A549 (cell line): Measurements from ENCODE around the gene PLEKHA5. TPM values are rescaled to one million over a fixed set of nuclear protein-coding genes. Genes with fewer than 3 reads are reported as not detected.

ENCODE experiments used
- ATAC-seq, 2 experiments: fragments of 200-7000 bp in 1 of 2; fragments of >200 bp in 1 of 2; cut with Nextera tagmentation in 1 of 2; cut with Tn5 transposase in 1 of 2; 3 replicates each; pipeline versions ENCODE4 v1.8.0 to v1.9.1; 2018 to 2020; ENCODE audit warnings: mild to moderate bottlenecking in 1 of 2, moderate library complexity in 1 of 2
- CTCF ChIA-PET: fragments of 300-600 bp; sonication (Branson Sonifier 250); formaldehyde crosslinking; extraction: SDS; loops from one replicate; lab custom pipeline; 2021; ENCODE audit warnings: antibody characterized with exemption, inconsistent platforms; lab: Yijun Ruan, JAX
- POLR2A ChIA-PET: fragments of 350-600 bp; formaldehyde crosslinking; extraction: SDS; loops from one replicate; lab custom pipeline; 2021; ENCODE audit warnings: antibody characterized with exemption, inconsistent platforms; lab: Yijun Ruan, JAX
- DNase-seq, 2 experiments: peaks; one replicate each; pipeline versions ENCODE4 v3.0.0 to v3.0.0-alpha.2; 2011 to 2016; ENCODE audit warnings: low read depth in 1 of 2, low spot score in 1 of 2
- FAIRE-seq: peaks from 2 replicates; lab custom pipeline; 2011; peaks lifted over from hg19 to GRCh38; lab: Jason Lieb, UNC
- H3K27ac ChIP-seq, 2 experiments: fragments of >200 bp; sonication (Bioruptor Twin); formaldehyde crosslinking; 3 replicates each; pipeline ENCODE4 v1.5.1; 2016 to 2017
- H3K4me1 ChIP-seq: fragments of >200 bp; sonication (Bioruptor Twin); formaldehyde crosslinking; 3 replicates; pipeline ENCODE4 v1.6.1; 2016
- H3K4me2 ChIP-seq: fragments of >200 bp; sonication (Bioruptor Twin); formaldehyde crosslinking; 3 replicates; pipeline ENCODE4 v1.6.1; 2016
- H3K4me3 ChIP-seq: fragments of >200 bp; sonication (Bioruptor Twin); formaldehyde crosslinking; 3 replicates; pipeline ENCODE4 v1.5.1; 2016
- H3K9me3 ChIP-seq: fragments of >200 bp; sonication (Bioruptor Twin); formaldehyde crosslinking; 3 replicates; pipeline ENCODE4 v1.6.1; 2016
- CBX2 ChIP-seq: fragments of 200-600 bp; sonication (generic); IDR thresholded peaks from 2 replicates; pipeline ENCODE4 v1.6.1; 2016; ENCODE audit warnings: low read depth, mild to moderate bottlenecking, borderline replicate concordance
- CEBPB ChIP-seq, 2 experiments: fragments of >200 bp in 1 of 2; sonication (Bioruptor Twin) in 1 of 2; formaldehyde crosslinking in 1 of 2; IDR thresholded peaks; 2 replicates each; pipeline ENCODE4 v1.6.1; 2012 to 2016
- CHD2 ChIP-seq: fragments of 150-350 bp; IDR thresholded peaks from 2 replicates; pipeline ENCODE4 v1.6.1; 2014; ENCODE audit warnings: low read length; ENCODE audit not compliant: partially characterized antibody
- CHD4 ChIP-seq: fragments of 200-600 bp; sonication (generic); IDR thresholded peaks from 2 replicates; pipeline ENCODE4 v1.6.1; 2016; ENCODE audit warnings: antibody characterized with exemption, mild to moderate bottlenecking, borderline replicate concordance
- EHF ChIP-seq: fragments of 250-450 bp; sonication (Bioruptor Pico); IDR thresholded peaks from 2 replicates; pipeline ENCODE4 v1.5.0; 2020; ENCODE audit warnings: mild to moderate bottlenecking
- FOSL2 ChIP-seq, 2 experiments: fragments of 450-650 bp in 1 of 2; fragments of >200 bp in 1 of 2; sonication (Bioruptor Twin) in 1 of 2; formaldehyde crosslinking; IDR thresholded peaks; 2 replicates each; pipeline versions ENCODE4 v1.5.0 to v1.6.1; 2016 to 2020; ENCODE audit warnings: mild to moderate bottlenecking in 1 of 2, moderate library complexity in 1 of 2
- GATA3 ChIP-seq: IDR thresholded peaks from 2 replicates; pipeline ENCODE4 v1.6.1; 2012; ENCODE audit warnings: borderline replicate concordance
- HOXA7 ChIP-seq: fragments of 250-450 bp; sonication (Bioruptor Pico); IDR thresholded peaks from 2 replicates; pipeline ENCODE4 v1.5.0; 2020; ENCODE audit warnings: mild to moderate bottlenecking, moderate library complexity
- HOXB13 ChIP-seq: fragments of 250-450 bp; sonication (Bioruptor Pico); IDR thresholded peaks from 2 replicates; pipeline ENCODE4 v1.5.0; 2020; ENCODE audit warnings: low read depth, mild to moderate bottlenecking, moderate library complexity
- HOXB5 ChIP-seq: fragments of 250-450 bp; sonication (Bioruptor Pico); IDR thresholded peaks from 2 replicates; pipeline ENCODE4 v1.5.0; 2020; ENCODE audit warnings: mild to moderate bottlenecking, moderate library complexity
- KDM1A ChIP-seq: fragments of 200-600 bp; sonication (generic); IDR thresholded peaks from 2 replicates; pipeline ENCODE4 v1.6.1; 2016; ENCODE audit warnings: low read depth, mild to moderate bottlenecking
- KDM5A ChIP-seq: fragments of 200-600 bp; sonication (generic); IDR thresholded peaks from 2 replicates; pipeline ENCODE4 v1.6.1; 2016; ENCODE audit warnings: antibody characterized with exemption, mild to moderate bottlenecking
- MYC ChIP-seq: IDR thresholded peaks from 2 replicates; pipeline ENCODE4 v1.6.1; 2012; ENCODE audit warnings: mild to moderate bottlenecking, inconsistent platforms, low read length, improper control_type of control experiment, borderline replicate concordance
- RARB ChIP-seq: fragments of 250-450 bp; sonication (Bioruptor Pico); IDR thresholded peaks from 2 replicates; pipeline ENCODE4 v1.8.0; 2021; ENCODE audit warnings: mild to moderate bottlenecking, moderate library complexity
- SMC3 ChIP-seq: fragments of >200 bp; sonication (Bioruptor Twin); formaldehyde crosslinking; IDR thresholded peaks from 3 replicates; pipeline ENCODE4 v1.6.1; 2018; ENCODE audit warnings: inconsistent platforms
- SREBF2 ChIP-seq: fragments of 450-650 bp; IDR thresholded peaks from 2 replicates; pipeline ENCODE4 v1.6.1; 2014; ENCODE audit warnings: mild to moderate bottlenecking, moderate library complexity
- TFCP2L1 ChIP-seq: fragments of 250-450 bp; sonication (Bioruptor Pico); IDR thresholded peaks from 2 replicates; pipeline ENCODE4 v1.5.0; 2021; ENCODE audit warnings: mild to moderate bottlenecking
- USF2 ChIP-seq: fragments of 450-650 bp; IDR thresholded peaks from 2 replicates; pipeline ENCODE4 v1.6.1; 2014; ENCODE audit warnings: antibody characterized with exemption
- ZC3H11A ChIP-seq: fragments of 450-650 bp; IDR thresholded peaks from 2 replicates; pipeline ENCODE4 v1.6.1; 2014; ENCODE audit warnings: antibody characterized with exemption, mild to moderate bottlenecking
- ZNF302 ChIP-seq: fragments of 250-450 bp; sonication (Bioruptor Pico); IDR thresholded peaks from 2 replicates; pipeline ENCODE4 v1.9.0; 2021; ENCODE audit warnings: inconsistent platforms, mild to moderate bottlenecking, moderate library complexity
- WGBS: methylation state at CpG from one replicate; pipeline ENCODE4 v1.1.6; 2017; ENCODE audit errors: missing lambda C conversion rate; 5-methylcytosine and 5-hydroxymethylcytosine counted together
- polyA plus RNA-seq, 4 experiments: library from polyadenylated mRNA; depleted of rRNA in 3 of 4; stranded (reverse); fragments of >200 nt; fragmentation: RNase III in 1 of 4; extraction: RNeasy Plus Mini Kit Qiagen cat#74134 plus additional on column Dnase treatment in 1 of 4; gene quantifications; 2 replicates in 3 of 4; 3 replicates in 1 of 4; pipeline ENCODE4 v1.2.3, GENCODE V29; 2011 to 2017
- TF ChIP-seq, protein P1 (sequence below): fragments of >200 bp; sonication (Bioruptor Twin); formaldehyde crosslinking; IDR thresholded peaks from 3 replicates; pipeline ENCODE4 v1.6.1; 2016
- TF ChIP-seq, protein P2 (sequence below): fragments of >200 bp; sonication (Bioruptor Twin); formaldehyde crosslinking; IDR thresholded peaks from 3 replicates; pipeline ENCODE4 v1.5.1; 2016

Gene PLEKHA5
- polyA plus RNA-seq, 2 of the 4 experiments (the other 2 are of a cell fraction): 7.6 to 13.2 TPM

DNA sequence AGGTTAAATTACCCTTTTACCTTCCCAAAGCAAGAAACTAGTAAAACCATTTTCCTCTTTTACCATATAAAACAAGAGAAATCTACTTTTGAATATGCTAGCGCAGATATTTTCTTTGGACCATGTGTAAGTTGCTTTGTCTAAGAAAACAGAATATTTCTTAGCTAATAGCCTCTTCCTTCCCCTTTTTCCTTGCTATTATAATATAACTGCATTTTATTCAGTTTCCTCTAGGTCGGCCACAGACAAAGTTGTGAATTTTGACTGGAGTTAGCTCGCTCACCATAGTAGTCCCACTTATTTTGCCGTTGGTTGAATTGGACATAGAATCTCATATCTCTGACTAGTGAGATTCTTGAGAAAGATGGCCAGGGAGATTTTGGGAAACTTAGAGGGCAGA lies 115.6 kb downstream of the PLEKHA5 start:
- FAIRE-seq (no peak), DNase-seq (no peak), ATAC-seq (no peak)
- Histone ChIP-seq H3K4me3 (no peak overlapping the region), H3K9me3 (no peaks in the 10 kb centered on the region), H3K4me2 (no peak overlapping the region), H3K4me1 (peaks cover 14% of the 10 kb centered on the region; the same call in 2 of the 3 replicates), H3K27ac (no peak overlapping the region)
- 96% methylated on average over 4 of the region's 4 CpGs for WGBS
- CTCF ChIA-PET: no interaction called here
- POLR2A ChIA-PET: no interaction called here
- no peak for TF ChIP-seq ZC3H11A
- TF ChIP-seq, protein P1, sequence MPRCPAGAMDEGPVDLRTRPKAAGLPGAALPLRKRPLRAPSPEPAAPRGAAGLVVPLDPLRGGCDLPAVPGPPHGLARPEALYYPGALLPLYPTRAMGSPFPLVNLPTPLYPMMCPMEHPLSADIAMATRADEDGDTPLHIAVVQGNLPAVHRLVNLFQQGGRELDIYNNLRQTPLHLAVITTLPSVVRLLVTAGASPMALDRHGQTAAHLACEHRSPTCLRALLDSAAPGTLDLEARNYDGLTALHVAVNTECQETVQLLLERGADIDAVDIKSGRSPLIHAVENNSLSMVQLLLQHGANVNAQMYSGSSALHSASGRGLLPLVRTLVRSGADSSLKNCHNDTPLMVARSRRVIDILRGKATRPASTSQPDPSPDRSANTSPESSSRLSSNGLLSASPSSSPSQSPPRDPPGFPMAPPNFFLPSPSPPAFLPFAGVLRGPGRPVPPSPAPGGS: no peak
- TF ChIP-seq FOSL2 (IDR thresholded peaks at IDR 0.05): no peak
- no peak for TF ChIP-seq FOSL2 (CRISPR knock-in tag; IDR thresholded peaks at IDR 0.05)
- TF ChIP-seq KDM5A: no peak
- TF ChIP-seq ZNF302 (CRISPR knock-in tag): no peak
- TF ChIP-seq, protein P2, sequence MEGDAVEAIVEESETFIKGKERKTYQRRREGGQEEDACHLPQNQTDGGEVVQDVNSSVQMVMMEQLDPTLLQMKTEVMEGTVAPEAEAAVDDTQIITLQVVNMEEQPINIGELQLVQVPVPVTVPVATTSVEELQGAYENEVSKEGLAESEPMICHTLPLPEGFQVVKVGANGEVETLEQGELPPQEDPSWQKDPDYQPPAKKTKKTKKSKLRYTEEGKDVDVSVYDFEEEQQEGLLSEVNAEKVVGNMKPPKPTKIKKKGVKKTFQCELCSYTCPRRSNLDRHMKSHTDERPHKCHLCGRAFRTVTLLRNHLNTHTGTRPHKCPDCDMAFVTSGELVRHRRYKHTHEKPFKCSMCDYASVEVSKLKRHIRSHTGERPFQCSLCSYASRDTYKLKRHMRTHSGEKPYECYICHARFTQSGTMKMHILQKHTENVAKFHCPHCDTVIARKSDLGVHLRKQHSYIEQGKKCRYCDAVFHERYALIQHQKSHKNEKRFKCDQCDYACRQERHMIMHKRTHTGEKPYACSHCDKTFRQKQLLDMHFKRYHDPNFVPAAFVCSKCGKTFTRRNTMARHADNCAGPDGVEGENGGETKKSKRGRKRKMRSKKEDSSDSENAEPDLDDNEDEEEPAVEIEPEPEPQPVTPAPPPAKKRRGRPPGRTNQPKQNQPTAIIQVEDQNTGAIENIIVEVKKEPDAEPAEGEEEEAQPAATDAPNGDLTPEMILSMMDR: no peak
- no peak for TF ChIP-seq KDM1A

DNA sequence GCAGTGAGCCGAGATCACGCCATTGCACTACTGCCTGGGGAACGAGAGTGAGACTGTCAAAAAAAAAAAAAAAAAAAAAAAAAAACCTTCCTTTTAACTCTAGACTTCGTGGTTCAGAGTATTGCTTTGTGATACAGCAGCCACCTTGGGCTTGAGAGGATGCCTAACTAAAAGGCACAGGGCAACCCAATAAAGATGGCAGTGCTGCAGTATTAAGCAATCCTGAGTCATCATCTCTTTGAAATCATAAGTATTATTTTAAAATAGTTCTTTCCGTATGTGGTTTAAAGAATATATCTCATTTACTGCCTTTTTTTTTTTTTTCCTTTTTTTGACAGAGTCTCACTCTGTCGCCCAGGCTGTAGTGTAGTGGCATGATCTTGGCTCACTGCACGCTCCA lies 116.1 kb downstream of the PLEKHA5 start:
- CTCF ChIA-PET: no interaction called here

GRCh38 chr12:19246933-19247332 lies 117.4 kb downstream of the PLEKHA5 start:
- ChIA-PET POLR2A (no interaction called here), CTCF (interaction anchor here (1.0 kb wide), 1 partner anchor 27 kb away, joined by 3 read pairs; no protein-coding TSS in a partner anchor)
- Histone ChIP-seq H3K27ac (no peak overlapping the region), H3K4me3 (no peak overlapping the region), H3K4me1 (peaks cover 14% of the 10 kb centered on the region; the same call in 2 of the 3 replicates), H3K9me3 (no peaks in the 10 kb centered on the region), H3K4me2 (no peak overlapping the region)
- TF ChIP-seq RARB (no peak), FOSL2 (IDR thresholded peaks at IDR 0.05) (no peak), FOSL2 (CRISPR knock-in tag; IDR thresholded peaks at IDR 0.05) (no peak), KDM5A (no peak), GATA3 (no peak), CHD2 (no peak), TFCP2L1 (CRISPR knock-in tag) (no peak), MYC (no peak), SMC3 (no peak), EHF (CRISPR knock-in tag) (no peak), HOXB13 (no peak), HOXB5 (CRISPR knock-in tag) (no peak), HOXA7 (CRISPR knock-in tag) (no peak), CHD4 (no peak), CBX2 (no peak), USF2 (no peak)
- TF ChIP-seq, protein P2: no peak
- DNase-seq (no peak), FAIRE-seq (no peak), ATAC-seq (no peak)
- WGBS: 80% methylated on average over 4 of the region's 4 CpGs

More for the DNA sequence above, 116.1 kb downstream of the PLEKHA5 start:
- POLR2A ChIA-PET: no interaction called here
- no peak for FAIRE-seq
- H3K4me1 ChIP-seq: peaks cover 14% of the 10 kb centered on the region; the same call in 2 of the 3 replicates
- H3K4me2 ChIP-seq: no peak overlapping the region
- 91% methylated on average over 7 of the region's 7 CpGs for WGBS
- TF ChIP-seq SREBF2 (no peak), CEBPB (IDR thresholded peaks at IDR 0.05) (peak in 1 of 2 experiments; percentile 15; a peak in 1 of 4 replicates)
- no peak overlapping the region for H3K4me3 ChIP-seq
- no peak overlapping the region for H3K27ac ChIP-seq
- no peak for DNase-seq
- H3K9me3 ChIP-seq: no peaks in the 10 kb centered on the region
- ATAC-seq: no peak
